GM10248 (cell line): ENCODE results near the gene PNP.

Source experiments
- CTCF ChIA-PET: fragments of 300-600 bp; sonication (Branson Sonifier 250); formaldehyde crosslinking; extraction: SDS; loops from one replicate; lab custom pipeline; 2021; ENCODE audit warnings: antibody characterized with exemption; lab: Yijun Ruan, JAX
- POLR2A ChIA-PET: fragments of 350-650 bp; sonication (Branson Sonifier 250); formaldehyde crosslinking; extraction: SDS; loops from one replicate; lab custom pipeline; 2020; ENCODE audit warnings: antibody characterized with exemption; lab: Yijun Ruan, JAX
- DNase-seq: peaks from one replicate; pipeline ENCODE4 v3.0.0; 2012; ENCODE audit errors: extremely low spot score
- TF ChIP-seq, protein P1 (sequence below): IDR thresholded peaks from 2 replicates; pipeline ENCODE4 v1.5.1; 2012; ENCODE audit warnings: mild to moderate bottlenecking, low read depth; ENCODE audit errors: extremely low read depth, missing control alignments, control extremely low read depth

Gene PNP

GRCh38 chr14:20428010-20428365 lies 41.2 kb upstream of the PNP start:
- ChIA-PET POLR2A (no interaction called here), CTCF (interaction anchor here (1.1 to 4.2 kb wide), 3 partner anchors 13 to 100 kb away, joined by 3 to 40 read pairs (median 3); no protein-coding TSS in a partner anchor)
- no peak for DNase-seq

GRCh38 chr14:20428802-20429201 lies 40.4 kb upstream of the PNP start:
- no peak for DNase-seq
- ChIA-PET POLR2A (interaction anchor here (1.4 kb wide), 1 partner anchor 26 kb away, joined by 4 read pairs; the partner anchor contains the start of genes APEX1 and OSGEP), CTCF (interaction anchor here (0.7 to 4.2 kb wide), 4 partner anchors 11 to 101 kb away, joined by 3 to 40 read pairs (median 3); no protein-coding TSS in a partner anchor)
- TF ChIP-seq, protein P1, sequence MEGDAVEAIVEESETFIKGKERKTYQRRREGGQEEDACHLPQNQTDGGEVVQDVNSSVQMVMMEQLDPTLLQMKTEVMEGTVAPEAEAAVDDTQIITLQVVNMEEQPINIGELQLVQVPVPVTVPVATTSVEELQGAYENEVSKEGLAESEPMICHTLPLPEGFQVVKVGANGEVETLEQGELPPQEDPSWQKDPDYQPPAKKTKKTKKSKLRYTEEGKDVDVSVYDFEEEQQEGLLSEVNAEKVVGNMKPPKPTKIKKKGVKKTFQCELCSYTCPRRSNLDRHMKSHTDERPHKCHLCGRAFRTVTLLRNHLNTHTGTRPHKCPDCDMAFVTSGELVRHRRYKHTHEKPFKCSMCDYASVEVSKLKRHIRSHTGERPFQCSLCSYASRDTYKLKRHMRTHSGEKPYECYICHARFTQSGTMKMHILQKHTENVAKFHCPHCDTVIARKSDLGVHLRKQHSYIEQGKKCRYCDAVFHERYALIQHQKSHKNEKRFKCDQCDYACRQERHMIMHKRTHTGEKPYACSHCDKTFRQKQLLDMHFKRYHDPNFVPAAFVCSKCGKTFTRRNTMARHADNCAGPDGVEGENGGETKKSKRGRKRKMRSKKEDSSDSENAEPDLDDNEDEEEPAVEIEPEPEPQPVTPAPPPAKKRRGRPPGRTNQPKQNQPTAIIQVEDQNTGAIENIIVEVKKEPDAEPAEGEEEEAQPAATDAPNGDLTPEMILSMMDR, result no peak

More at GRCh38 chr14:20428010-20428365, 41.2 kb upstream of the PNP start:
- TF ChIP-seq, protein P1, result no peak

DNA sequence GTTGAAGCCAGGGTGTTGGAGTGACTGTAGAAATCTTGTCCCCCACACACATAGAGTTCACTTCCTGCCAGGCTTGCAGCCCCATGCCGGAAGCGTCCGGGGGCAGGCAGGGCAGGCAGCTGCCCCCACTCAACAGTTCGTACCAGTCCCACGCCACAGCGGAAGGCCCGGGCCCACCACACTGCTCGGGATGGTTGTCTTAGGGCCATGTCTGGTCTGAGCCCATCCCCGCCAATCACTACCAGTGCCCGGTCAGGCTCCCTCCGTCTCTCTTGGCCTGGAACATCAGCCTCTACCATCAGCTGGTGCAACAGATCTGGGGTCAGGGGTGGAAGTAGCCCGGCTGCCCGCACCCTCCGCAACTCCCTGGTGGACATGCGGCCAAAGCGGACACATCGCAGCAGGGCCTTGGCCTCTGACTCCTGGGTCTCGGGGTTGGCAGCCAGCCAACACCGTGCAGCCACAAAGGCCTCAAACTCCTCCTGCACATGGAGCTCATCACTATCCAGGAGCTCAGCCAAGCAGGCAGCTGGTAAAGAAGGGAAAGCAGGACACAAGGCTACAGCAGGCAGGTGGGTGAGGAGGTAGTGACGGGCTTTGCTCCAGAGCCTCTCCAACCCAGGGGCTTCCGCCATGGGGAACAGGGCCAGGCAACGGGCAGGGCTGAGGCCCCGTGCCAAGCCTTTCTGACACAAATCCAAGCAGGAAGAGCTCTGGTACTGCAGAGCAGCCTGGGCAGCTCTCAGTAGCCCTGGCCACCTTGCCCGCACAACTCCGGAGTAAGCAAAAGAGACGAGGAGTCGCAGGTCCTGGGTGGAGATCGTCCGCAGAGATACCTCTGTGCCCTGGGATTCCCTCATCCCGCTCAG lies 39.2 kb upstream of the PNP start:
- DNase-seq, result no peak
- TF ChIP-seq, protein P1, result no peak
- ChIA-PET CTCF (interaction anchor here (4.2 kb wide), 1 partner anchor 15 kb away, joined by 40 read pairs; no protein-coding TSS in a partner anchor), POLR2A (interaction anchor here (1.4 kb wide), 1 partner anchor 25 kb away, joined by 4 read pairs; the partner anchor contains the start of genes APEX1 and OSGEP)

GRCh38 chr14:20434701-20435581 lies 34.3 kb upstream of the PNP start:
- ChIA-PET CTCF (interaction anchor here (1.0 to 2.1 kb wide), 3 partner anchors 11 to 19 kb away, joined by 3 to 11 read pairs (median 6); no protein-coding TSS in a partner anchor), POLR2A (no interaction called here)
- DNase-seq, result no peak
- TF ChIP-seq, protein P1, result no peak

GRCh38 chr14:20435582-20436362 lies 33.4 kb upstream of the PNP start, which contains the start of gene KLHL33:
Gene KLHL33 (minus strand): TSS chr14:20436166. CDS start chr14:20435811, 355 bp downstream.
- CTCF ChIA-PET, result interaction anchor here (1.9 to 2.1 kb wide), 2 partner anchors 11 to 20 kb away, joined by 6 to 11 read pairs; no protein-coding TSS in a partner anchor
- TF ChIP-seq, protein P1, result no peak
- no peak for DNase-seq
- POLR2A ChIA-PET, result interaction anchor here (0.7 kb wide), 1 partner anchor 26 kb away, joined by 3 read pairs; the partner anchor contains the start of gene PIP4P1
